WTC11 (cell line): ENCODE results near the gene IDE.

ENCODE experiments used
- ATF2 ChIP-seq: sonication (generic); formaldehyde crosslinking; IDR thresholded peaks from 2 replicates; pipeline ENCODE4 v1.8.1; 2022; ENCODE audit warnings: low read depth, missing genetic modification reagents, borderline replicate concordance
- CREB1 ChIP-seq: sonication (generic); formaldehyde crosslinking; IDR thresholded peaks from 2 replicates; pipeline ENCODE4 v1.8.0; 2023; ENCODE audit warnings: mild to moderate bottlenecking, missing genetic modification reagents
- CTCF ChIP-seq: fragments of 200-600 bp; IDR thresholded peaks from 2 replicates; pipeline ENCODE4 v1.8.0; 2022; ENCODE audit warnings: antibody characterized with exemption
- E2F1 ChIP-seq: sonication (generic); formaldehyde crosslinking; IDR thresholded peaks from 2 replicates; pipeline ENCODE4 v1.8.0; 2022; ENCODE audit warnings: mild to moderate bottlenecking, missing genetic modification reagents
- TEAD1 ChIP-seq: sonication (generic); formaldehyde crosslinking; IDR thresholded peaks from 2 replicates; pipeline ENCODE4 v1.8.0; 2022; ENCODE audit warnings: mild to moderate bottlenecking, missing genetic modification reagents
- TP53 ChIP-seq: sonication (generic); formaldehyde crosslinking; IDR thresholded peaks from 2 replicates; pipeline ENCODE4 v1.8.1; 2023; ENCODE audit warnings: mild to moderate bottlenecking, missing genetic modification reagents

GRCh38 chr10:92430103-92430502 lies 143.8 kb downstream of the IDE start:
- TF ChIP-seq CTCF, result no peak
- TF ChIP-seq E2F1 (CRISPR knock-in tag), result no peak
- TF ChIP-seq ATF2 (CRISPR knock-in tag), result no peak
- TF ChIP-seq TP53 (CRISPR knock-in tag), result no peak
- no peak for TF ChIP-seq TEAD1 (CRISPR knock-in tag)
- TF ChIP-seq CREB1 (CRISPR knock-in tag), result no peak
